Measurements from ENCODE around the gene PCED1B.

PCED1B gene

DNA sequence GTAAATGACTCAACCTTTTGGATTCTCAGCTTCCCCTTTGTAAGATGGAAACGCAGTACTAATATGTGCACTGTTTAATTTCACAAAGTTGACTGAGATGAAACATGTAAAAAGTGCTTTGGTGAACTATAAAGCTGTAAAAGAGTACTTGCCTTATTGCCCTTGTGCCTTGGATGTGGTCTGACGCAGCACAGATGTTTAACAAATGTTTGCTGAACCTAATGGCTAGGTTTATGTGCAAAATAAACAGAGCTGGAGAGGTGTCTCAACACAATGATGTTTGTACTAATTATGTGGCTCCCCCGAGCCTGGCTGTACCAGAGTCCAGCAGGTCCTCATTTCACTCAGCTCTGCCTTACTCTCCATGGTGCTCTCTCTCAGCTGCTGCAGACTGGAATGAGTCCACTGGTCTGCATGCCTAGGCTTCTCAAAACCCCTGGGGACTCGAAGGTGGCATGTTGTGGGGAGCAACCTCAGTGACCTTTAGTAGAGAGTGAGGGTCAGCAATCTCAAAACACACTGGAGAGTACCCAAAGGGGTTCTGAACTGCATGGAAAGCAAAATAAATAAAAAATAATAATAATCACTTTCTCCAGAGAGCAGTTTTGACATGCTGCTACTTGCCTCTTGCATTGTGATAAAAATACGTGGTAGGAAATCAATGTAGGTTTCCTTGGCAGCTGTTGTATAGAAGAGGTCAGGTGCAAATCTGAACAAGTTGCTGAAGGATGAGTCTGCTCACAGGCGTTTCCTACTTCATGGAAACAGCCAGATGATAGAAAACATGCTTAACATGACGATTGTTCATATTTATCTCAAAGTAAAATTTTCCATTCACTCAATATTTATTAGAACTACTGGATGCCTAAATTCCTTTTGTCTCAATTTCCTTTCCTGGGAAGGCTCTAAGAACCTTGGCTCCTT lies 8.9 kb downstream of the PCED1B start:
- no peak overlapping the region for H3K4me3 ChIP-seq (ENCODE audit: low read depth, low read length)

DNA sequence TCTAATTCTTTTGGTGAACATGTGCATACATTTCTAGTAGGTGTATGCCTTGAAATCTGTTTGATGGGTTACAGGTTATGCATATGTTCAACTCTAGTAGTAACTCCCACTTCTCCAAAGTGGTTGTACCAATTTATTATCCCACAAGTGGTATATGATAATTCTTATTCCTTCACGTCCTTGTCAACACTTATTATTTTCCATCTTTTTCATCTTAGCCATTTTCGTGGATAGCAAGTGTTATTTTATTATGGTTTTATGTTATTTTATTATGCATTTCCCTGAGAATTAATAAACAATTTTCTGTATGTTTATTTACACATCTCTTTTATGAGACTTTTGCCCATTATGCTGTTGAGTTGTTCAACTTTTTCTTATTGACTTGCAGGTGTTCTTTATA lies 11.6 kb downstream of the PCED1B start:
- no peak overlapping the region for H3K4me3 ChIP-seq (ENCODE audit: low read depth, low read length)

DNA sequence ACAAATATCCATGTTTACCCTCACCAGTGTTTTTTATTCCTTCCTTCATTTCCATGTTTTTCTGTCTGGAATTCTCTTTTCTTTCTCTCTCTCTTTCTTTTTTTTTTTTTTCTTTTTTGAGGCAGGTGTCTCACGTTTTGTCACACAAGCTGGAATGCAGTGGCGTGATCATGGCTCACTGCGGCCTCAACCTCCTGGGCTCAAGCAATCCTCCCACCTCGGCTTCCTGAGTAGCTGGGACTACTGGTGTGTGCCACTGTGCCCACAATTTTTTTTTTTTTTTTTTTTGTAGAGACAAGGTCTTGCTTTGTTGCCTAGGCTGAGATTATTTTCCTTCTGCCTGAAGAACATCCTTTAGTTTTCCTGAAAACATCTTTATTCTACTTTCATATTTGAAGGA lies 15.4 kb downstream of the PCED1B start:
- no peak overlapping the region for H3K4me3 ChIP-seq (ENCODE audit: low read depth, low read length)

DNA sequence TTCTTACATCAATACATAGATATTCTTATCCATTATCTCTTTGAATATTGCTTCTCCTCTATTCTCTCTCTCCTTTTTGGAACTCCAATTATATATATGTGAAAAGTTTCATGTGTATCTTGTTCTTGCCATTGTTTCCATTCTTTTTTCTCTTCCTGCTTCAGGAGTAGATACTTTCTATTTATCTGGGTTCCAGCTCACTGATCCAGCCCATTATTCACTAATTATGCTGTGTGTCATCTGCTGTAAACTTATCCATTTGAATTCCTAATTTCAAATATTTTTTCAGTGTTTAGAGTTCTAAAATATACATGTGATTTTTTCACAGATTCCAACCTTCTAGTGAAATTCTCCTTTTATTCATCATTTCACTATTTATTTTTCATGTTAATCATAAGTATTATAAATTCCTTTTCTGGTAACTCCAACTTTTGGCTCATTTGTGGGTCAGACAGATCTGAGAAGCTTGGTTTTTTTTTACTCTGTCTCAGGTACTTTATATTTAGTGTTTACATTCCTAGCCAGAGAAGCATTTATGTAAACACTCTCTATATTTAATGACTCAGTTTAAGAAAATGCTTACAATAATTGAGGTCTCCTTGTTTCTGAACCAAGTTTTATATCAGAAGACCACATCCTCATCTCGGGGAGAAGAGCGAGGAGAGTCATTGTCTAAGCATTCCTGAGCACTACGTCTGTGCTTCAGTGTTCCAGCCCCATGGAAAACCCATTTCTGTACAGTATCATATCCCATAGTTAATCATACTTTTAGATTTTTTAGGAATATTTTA lies 16.2 kb downstream of the PCED1B start:
- no peak overlapping the region for H3K4me3 ChIP-seq (ENCODE audit: low read depth, low read length)

DNA sequence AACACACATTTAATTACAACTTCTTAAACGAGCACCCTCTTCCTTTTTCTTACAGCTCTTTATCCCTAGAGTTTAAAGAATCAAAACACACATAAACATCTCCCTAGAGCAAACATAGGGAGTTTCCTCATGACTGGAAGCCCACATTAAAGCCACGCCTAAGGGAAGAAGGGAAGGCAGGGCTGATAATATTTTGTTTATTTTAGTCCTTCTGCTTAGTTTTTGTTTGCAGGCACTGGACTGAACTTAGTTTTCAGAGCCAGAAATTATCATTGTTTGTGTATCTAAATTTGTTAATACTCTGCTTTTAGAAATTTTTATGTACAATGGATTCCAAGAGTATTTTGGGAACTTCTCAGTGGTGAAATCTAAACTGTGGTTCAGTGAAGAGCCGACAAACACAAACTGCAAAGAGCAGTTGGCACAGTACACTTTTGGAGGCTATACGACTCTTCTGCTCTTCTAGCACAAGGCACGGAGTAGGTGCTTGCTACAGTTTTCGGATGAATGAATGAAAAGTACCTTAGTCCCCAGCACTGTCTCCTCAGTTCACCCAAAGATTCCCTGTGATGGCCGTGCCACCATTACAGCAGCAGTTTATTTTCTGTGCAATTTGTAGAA lies 18.0 kb downstream of the PCED1B start:
- no peak overlapping the region for H3K4me3 ChIP-seq (ENCODE audit: low read depth, low read length)

DNA sequence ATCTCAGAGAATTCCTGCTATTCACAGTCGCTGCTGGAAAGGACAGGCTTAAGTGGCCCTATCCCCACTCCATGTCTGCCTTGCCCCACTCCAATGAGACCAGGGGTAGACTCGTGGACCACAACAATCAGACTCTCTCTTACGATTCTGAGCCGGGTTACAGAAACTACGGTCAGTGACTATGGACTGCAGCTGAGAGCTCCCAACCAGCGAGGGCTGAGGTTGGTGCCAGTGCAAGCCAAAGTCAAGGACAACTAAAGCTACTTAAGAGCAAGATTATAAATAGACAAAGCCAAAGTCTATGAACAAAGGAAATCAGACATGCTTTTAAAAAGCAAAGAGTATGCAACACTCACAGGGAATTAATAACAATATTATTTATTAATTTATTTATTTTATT lies 18.7 kb downstream of the PCED1B start:
- H3K4me3 ChIP-seq (ENCODE audit: low read depth, low read length), result no peak overlapping the region

DNA sequence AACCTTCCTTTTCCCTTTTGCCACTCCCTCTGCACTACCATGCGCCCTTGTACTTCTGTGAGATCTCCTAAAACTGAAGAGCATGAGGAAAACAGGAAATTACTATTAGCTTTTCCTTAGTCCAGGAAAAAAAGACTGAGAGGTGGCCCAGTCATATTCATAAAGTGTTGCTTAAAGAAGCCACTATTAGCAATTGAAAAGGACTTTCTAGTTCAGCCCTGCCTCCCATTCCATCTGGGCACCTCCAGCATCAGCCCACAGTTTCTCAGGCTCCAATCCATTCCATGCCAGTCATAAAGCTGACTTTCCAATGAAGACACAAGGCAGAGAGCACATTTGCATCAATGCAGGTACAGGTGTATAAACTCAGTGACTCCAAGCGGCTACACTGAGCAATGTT lies 20.2 kb downstream of the PCED1B start:
- no peak overlapping the region for H3K4me3 ChIP-seq (ENCODE audit: low read depth, low read length)

DNA sequence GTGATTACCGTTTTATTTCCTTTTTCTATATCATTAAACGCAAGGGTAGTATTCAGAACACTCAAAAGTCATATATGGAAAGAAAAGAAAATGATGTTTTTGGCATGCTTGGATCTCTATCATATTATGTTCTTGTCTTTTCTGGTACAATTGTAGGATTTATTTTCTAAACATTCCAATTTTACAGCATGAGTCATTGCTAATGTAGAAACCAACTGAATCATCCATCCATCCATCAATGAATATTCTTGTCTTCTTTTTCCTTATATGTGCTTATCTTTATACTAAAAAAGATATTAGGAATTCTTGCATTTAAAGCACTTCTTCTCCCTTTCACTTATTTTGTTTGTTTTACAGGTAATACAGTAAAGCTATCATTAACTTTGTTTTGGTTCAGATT lies 20.7 kb downstream of the PCED1B start:
- H3K4me3 ChIP-seq (ENCODE audit: low read depth, low read length), result no peak overlapping the region

DNA sequence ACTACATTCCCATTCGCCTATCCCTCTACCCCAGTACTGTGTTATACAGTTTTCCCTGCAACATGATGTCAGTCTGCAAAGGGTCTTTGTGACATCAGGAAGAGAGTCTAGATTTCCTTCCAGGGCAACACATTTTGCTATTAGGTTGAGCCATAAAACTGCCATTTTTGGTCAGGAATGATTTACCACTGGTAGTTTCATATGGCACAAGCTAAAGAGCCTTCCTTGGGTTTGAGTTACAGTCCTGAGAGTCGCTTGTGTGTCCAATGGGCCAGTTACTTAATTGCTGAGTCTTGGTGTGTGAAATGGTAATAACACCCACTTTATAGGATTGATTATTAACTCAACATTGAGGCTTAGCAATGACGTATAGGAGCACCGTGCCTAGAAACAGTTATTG lies 23.0 kb downstream of the PCED1B start:
- H3K4me3 ChIP-seq (ENCODE audit: low read depth, low read length), result no peak overlapping the region

DNA sequence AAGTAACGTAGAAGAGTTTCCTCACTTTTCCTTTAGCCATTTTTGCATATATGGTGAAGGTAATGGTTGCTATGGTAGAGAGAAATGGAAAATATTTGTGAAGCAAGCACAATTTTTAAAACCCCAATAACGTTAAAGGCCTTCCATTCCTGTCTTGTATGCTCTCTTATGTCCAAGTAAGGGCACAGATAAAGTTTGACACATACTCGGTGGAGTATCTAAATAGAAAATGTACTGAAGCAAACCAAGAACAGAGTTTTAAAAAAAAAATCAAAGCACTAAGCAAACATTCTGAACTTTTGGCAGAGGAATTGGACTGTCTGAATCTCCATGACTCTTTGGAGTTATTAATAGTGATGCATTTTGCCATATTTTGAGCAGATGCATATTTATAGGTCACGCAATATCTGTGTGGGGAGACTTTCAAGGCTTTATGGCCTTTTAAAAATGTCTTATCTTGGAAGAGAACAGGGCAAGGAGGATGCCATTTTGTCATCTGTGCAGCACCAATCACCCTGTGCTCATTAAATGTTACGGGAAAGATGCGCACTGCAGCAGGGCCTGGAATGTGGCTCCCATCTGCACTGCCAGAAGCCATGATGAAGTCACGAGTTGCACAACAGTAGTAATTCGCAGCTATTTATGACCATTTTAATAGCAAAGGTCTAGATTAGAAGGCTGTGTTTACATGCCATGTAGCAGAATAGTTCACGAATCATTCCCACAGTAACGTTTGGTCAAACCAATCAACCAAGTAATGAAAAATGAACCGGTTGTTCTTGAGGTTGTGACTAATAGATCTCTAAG lies 23.6 kb downstream of the PCED1B start:
- H3K4me3 ChIP-seq (ENCODE audit: low read depth, low read length), result no peak overlapping the region

DNA sequence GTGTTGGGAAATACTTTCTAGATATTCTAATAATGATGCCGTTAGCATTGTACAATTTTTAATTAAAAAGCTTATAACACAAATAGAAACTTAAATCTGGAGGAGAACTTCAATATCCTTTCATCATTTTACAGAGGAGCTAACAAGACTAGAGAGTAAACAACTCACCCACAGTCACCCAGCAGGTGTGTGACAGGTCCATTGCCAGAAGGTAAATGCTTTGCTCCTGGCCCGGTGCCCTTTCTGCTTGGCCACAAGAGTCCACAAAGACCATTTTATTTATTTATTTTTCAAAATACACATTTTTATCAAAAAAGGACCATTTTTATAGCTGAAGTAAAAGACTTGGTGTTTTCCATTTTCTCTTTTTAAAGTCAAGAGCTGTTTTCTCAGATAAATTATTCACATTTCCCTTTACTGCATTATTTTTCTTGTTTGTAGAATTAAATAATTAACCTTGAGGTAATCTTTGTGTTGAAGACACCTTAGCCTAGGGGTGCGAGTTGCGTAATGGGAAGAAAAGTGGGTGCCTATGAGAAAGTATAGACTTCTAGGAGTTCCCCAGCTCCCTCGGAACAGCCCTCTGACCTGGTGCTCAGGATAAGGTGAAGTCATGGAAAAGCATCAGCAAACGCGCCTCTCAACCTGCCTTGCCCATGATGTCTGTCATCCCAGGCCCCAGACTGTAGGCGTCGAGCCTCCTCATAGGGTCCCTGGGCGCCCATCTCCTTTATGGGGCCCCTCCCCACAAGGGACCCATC lies 26.7 kb downstream of the PCED1B start:
- no peak overlapping the region for H3K4me3 ChIP-seq (ENCODE audit: low read depth, low read length)

DNA sequence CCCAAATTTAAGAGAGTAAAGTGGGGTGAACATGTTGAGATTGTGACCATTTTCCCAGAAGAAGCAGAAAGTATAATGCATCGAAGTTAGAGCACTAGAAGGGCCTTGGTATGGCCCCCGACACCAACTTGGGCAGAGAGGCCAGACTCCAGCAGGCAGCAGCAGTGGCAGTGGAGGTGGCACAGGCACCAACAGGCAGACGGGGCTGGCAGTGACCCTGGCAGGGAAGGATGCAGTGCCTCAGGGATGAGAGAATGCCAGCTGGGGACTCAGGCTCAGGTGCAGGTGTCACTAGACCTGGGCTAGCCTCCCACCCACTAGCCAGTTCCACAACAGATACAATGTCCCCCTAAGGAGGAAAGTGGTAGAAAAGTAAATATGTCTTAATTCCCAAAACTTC lies 28.0 kb downstream of the PCED1B start:
- H3K4me3 ChIP-seq (ENCODE audit: low read depth, low read length), result no peak overlapping the region

DNA sequence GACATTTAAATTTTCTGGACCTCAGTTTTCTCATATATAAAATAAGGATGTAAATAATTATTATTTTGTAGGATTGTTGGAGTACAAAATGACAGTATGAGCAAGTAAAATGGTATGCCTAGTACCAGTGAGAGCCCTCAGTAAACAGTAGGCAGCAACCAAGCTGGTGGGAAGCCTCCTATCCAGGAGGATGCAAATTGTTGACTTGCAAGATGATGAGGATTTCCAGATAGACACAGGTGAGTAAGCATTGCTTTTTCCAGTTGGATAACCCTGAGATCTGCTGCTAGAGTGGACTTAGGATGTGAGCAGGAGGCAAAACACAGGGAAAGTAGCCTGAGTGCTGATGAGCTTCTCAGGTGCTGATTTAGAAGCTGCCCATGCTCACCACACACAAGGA lies 28.5 kb downstream of the PCED1B start:
- H3K4me3 ChIP-seq (ENCODE audit: low read depth, low read length), result no peak overlapping the region

DNA sequence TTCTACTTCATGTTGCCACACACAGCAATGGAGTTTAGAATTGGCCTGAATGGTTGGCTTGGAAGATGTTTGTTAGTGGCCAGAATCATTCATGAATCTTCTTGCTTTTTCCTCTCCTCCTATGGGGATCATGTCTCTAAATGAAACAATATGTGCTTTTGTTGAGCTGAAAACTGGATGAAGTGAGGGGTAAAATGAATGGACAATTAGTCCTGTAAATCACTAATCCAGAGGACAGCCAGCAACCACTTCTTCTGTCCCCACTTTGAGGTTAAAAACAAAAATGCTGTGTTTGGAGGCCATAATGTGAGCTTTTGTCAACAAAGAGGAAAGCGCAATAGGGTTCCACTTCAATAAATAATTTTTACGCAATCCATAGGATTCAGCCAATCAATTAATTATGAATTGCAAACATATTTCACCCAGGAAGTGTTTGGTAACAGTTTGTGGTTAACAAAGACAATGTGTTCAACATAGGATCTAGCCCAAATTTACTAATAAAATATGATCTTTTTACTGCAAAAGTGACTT lies 30.7 kb downstream of the PCED1B start:
- H3K4me3 ChIP-seq (ENCODE audit: low read depth, low read length), result no peak overlapping the region

DNA sequence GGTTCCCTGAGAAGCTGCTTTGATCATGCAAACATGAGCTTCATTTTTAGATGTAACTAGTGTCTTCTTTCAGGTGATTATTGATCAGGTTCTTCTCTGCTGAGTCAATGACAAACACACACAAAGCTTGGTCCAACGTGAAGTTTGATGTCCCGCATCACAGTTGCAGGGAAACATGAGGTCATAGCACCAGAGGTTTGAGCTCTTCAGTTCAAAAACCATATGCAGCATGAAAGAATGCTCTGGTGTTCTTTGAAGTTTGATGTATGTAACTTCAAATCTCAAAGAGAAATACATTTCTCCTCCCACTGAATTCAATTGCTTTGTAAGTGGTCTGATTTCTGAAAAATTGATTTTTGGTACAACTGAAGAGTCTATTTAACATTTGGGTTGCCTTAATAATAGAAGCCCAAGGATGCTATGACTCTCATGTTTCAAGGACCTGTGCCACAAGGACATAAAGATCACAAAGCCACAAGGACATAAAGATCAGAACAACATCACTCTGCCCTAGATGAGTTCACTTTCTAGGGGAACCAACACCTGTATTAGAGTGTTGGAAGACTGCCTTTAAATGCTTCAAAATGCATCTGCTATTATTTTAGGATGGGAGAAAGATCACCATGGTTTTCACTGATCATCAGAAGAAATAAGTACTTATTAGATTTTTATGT lies 31.4 kb downstream of the PCED1B start:
- H3K4me3 ChIP-seq (ENCODE audit: low read depth, low read length), result no peak overlapping the region

DNA sequence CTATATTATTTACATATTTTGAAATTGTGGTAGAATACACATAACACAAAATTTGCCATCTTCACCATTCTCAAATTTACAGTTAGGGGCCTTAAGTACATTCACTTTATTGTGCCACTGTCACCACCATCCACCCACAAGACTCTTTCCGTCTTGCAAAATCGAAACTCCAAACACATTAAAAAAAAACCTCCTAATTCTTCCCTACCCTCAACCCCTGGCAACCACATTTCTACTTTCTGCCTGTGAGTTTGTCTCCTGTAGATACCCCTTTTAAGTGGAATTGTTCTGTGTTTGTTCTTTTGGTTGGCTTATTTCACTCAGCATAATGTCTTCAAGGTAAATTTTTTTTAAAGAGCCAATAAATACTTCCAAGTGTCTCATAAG lies 32.0 kb downstream of the PCED1B start:
- H3K4me3 ChIP-seq (ENCODE audit: low read depth, low read length), result no peak overlapping the region

DNA sequence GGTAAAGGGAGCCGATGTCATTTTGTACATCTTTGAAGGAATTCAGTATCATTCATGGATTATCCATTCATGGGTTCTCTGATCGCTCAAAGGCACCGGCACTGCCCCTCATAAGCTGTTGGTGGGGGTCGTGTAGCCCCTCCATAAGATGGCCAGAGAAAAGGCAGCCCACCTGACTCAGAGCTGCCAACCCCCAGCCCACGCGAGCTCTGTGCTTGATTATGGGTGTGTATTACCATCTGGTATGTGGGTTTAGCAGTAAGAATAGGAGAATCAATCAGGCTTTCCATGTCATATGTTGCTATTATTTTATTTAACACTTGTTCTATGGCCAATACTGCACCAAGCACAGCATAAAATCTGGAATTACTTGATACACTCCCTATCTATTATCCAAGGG lies 32.4 kb downstream of the PCED1B start:
- H3K4me3 ChIP-seq (ENCODE audit: low read depth, low read length), result no peak overlapping the region

DNA sequence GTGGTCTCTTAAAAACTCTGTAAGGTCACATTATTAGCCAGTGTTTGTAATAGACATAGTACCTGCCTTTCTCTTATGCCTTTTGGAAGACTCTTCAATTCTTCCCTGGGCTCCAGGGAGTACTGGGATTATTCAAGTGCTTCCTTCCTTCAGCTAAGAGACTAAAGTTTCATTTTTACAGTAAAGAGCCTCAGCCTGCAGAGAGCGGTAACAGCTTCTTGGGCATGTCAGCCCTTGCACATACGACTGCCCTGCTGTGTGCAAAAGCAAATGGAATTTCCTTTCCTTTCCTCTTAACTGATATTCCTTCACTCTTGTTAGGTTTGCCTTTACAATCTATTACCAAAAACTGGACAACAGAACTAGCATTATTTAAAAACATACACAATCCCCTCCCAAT lies 33.3 kb downstream of the PCED1B start:
- H3K4me3 ChIP-seq (ENCODE audit: low read depth, low read length), result no peak overlapping the region

DNA sequence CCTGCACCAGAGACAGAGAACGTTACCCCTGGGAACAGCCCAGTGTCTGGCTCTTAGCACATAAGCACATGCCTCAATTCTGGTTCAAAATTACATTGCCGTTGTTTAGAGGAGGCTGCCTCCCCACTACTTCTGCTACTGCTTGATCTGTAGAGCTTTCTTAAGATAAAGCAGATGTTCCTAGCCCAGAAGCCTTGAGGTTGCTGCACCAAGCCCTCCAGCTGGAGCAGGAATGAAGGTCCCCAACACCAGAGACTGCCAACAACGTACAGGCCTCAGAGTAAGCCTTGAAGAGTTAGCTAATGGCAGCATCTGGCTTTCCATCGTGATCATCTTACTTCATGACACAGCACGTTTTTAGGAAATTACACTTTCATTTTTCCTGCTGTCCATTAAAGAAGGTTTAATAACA lies 35.1 kb downstream of the PCED1B start:
- no peak overlapping the region for H3K4me3 ChIP-seq (ENCODE audit: low read depth, low read length)

Measured in iPS-11a (cell line).